ENCODE measurements around the gene TF. TPM values are rescaled to one million over a fixed set of nuclear protein-coding genes. Genes with fewer than 3 reads are reported as not detected.

The TF gene
- polyA plus RNA-seq, 3 donors, result 0.73 TPM; not detected in 2

GRCh38 chr3:133843634-133844033 lies 97.4 kb downstream of the TF start:
- H3K4me2 ChIP-seq (replicated peaks; ENCODE audit: extremely low read depth, low read length, poor library complexity, severe bottlenecking), result no peak overlapping the region
- H3K9ac ChIP-seq (ENCODE audit: insufficient read depth, low read length, poor library complexity, severe bottlenecking), result no peak overlapping the region
- no peaks in the 10 kb centered on the region for H3K9me3 ChIP-seq (replicated peaks in 1 of 2; ENCODE audit: control insufficient read depth in 1 of 2, insufficient read depth in 1 of 2, low read length in 2 of 2)
- H3K27me3 ChIP-seq (ENCODE audit: control insufficient read depth in 2 of 2, insufficient read depth in 2 of 2, low read length in 2 of 2), result no peaks in the 10 kb centered on the region
- H4K20me1 ChIP-seq (ENCODE audit: insufficient read depth, low read length), result no peaks in the 10 kb centered on the region
- no peaks in the 10 kb centered on the region for H3K36me3 Mint-ChIP-seq
- H3K4me3 ChIP-seq (replicated peaks in 1 of 3; ENCODE audit: low read depth in 2 of 3, low read length in 3 of 3), result no peak overlapping the region
- no peak overlapping the region for H3K27ac ChIP-seq (ENCODE audit: low read depth in 1 of 2, low read length in 2 of 2)
- no peaks in the 10 kb centered on the region for H3K79me2 ChIP-seq (ENCODE audit: insufficient read depth, low read length)
- H3K9me3 Mint-ChIP-seq, result peaks cover 0 to 7% (median 5%) of the 10 kb centered on the region in 7 donors
- H3K4me1 ChIP-seq (ENCODE audit: control insufficient read depth in 1 of 2, insufficient read depth in 2 of 2, low read length in 2 of 2), result no peaks in the 10 kb centered on the region
- no peaks in the 10 kb centered on the region for H3K4me1 Mint-ChIP-seq
- TF ChIP-seq, protein P1, sequence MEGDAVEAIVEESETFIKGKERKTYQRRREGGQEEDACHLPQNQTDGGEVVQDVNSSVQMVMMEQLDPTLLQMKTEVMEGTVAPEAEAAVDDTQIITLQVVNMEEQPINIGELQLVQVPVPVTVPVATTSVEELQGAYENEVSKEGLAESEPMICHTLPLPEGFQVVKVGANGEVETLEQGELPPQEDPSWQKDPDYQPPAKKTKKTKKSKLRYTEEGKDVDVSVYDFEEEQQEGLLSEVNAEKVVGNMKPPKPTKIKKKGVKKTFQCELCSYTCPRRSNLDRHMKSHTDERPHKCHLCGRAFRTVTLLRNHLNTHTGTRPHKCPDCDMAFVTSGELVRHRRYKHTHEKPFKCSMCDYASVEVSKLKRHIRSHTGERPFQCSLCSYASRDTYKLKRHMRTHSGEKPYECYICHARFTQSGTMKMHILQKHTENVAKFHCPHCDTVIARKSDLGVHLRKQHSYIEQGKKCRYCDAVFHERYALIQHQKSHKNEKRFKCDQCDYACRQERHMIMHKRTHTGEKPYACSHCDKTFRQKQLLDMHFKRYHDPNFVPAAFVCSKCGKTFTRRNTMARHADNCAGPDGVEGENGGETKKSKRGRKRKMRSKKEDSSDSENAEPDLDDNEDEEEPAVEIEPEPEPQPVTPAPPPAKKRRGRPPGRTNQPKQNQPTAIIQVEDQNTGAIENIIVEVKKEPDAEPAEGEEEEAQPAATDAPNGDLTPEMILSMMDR (IDR thresholded peaks at IDR 0.05), result no peak
- no CpG with 5 or more reads among the region's 7 CpGs for WGBS (ENCODE audit: insufficient coverage)
- no peak overlapping the region for H3K4me3 Mint-ChIP-seq
- peaks cover 2 to 8% (median 4%) of the 10 kb centered on the region in 3 donors for H3K27me3 Mint-ChIP-seq (ENCODE audit: low read depth in 3 of 3)
- H3K36me3 ChIP-seq (replicated peaks in 1 of 2; ENCODE audit: control insufficient read depth in 1 of 2, insufficient read depth in 2 of 2, low read length in 2 of 2), result no peaks in the 10 kb centered on the region
- DNase-seq, result no peak
- H2AFZ ChIP-seq (ENCODE audit: insufficient read depth, low read depth, low read length, poor library complexity, severe bottlenecking), result no peak overlapping the region
- H3K27ac Mint-ChIP-seq, result no peak overlapping the region
- intact Hi-C loops (cut with micrococcal nuclease), result no loop called here

DNA sequence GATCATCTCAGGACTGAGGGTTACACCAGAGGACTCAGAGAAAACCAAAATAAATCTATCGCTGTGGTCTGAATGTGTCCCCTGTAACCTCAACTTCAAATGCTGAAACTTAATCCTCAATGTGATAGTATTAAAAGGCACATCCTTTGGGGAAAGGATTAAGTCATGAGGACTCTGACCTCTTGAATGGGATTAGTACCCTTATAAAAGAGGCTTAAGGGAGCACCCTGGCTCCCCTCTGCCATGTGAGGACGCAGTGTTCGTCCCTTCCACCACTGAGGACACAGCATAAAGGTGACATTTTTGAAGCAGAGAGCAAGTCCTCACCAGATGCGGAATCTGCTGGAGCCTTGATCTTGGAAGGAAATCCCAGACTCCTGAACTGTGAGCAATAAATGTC lies 98.9 kb downstream of the TF start:
- Histone ChIP-seq H2AFZ (ENCODE audit: insufficient read depth, low read depth, low read length, poor library complexity, severe bottlenecking) (no peak overlapping the region), H3K27me3 (ENCODE audit: control insufficient read depth in 2 of 2, insufficient read depth in 2 of 2, low read length in 2 of 2) (no peaks in the 10 kb centered on the region), H4K20me1 (ENCODE audit: insufficient read depth, low read length) (no peaks in the 10 kb centered on the region), H3K9me3 (replicated peaks in 1 of 2; ENCODE audit: control insufficient read depth in 1 of 2, insufficient read depth in 1 of 2, low read length in 2 of 2) (no peaks in the 10 kb centered on the region), H3K9ac (ENCODE audit: insufficient read depth, low read length, poor library complexity, severe bottlenecking) (no peak overlapping the region), H3K4me3 (replicated peaks in 1 of 3; ENCODE audit: low read depth in 2 of 3, low read length in 3 of 3) (no peak overlapping the region), H3K36me3 (replicated peaks in 1 of 2; ENCODE audit: control insufficient read depth in 1 of 2, insufficient read depth in 2 of 2, low read length in 2 of 2) (no peaks in the 10 kb centered on the region), H3K79me2 (ENCODE audit: insufficient read depth, low read length) (no peaks in the 10 kb centered on the region), H3K4me2 (replicated peaks; ENCODE audit: extremely low read depth, low read length, poor library complexity, severe bottlenecking) (no peak overlapping the region), H3K27ac (ENCODE audit: low read depth in 1 of 2, low read length in 2 of 2) (no peak overlapping the region), H3K4me1 (ENCODE audit: control insufficient read depth in 1 of 2, insufficient read depth in 2 of 2, low read length in 2 of 2) (no peaks in the 10 kb centered on the region)
- DNase-seq, result no peak
- TF ChIP-seq, protein P1 (IDR thresholded peaks at IDR 0.05), result no peak
- Mint-ChIP-seq H3K4me1 (no peaks in the 10 kb centered on the region), H3K36me3 (no peaks in the 10 kb centered on the region), H3K27ac (no peak overlapping the region), H3K9me3 (peaks cover 0 to 11% (median 5%) of the 10 kb centered on the region in 7 donors), H3K4me3 (no peak overlapping the region), H3K27me3 (ENCODE audit: low read depth in 3 of 3) (peaks cover 2 to 8% (median 3%) of the 10 kb centered on the region in 3 donors)
- intact Hi-C loops (cut with micrococcal nuclease), result no loop called here
- 100% methylated on average over 1 of the region's 4 CpGs for WGBS (ENCODE audit: insufficient coverage)

Small RNA genes within 50 kb of the gene (small RNA-seq; reads per million reads assigned to genes)
- not detected for gene RNA5SP140 (ENCODE audit: insufficient read length, low read depth)

Other genes starting within 250 kb of the TF start
- 10 to 100 TPM; 30.0 to 80.1 (median 30.3) TPM for gene CDV3, start 172.7 kb upstream of the TF start, polyA plus RNA-seq
- 10 to 100 TPM in 1 of 3 donors, 1 to 10 TPM in 2; 4.9 to 24.3 (median 7.0) TPM for gene TOPBP1, start 84.5 kb upstream of the TF start, polyA plus RNA-seq
- gene SRPRB, start 59.4 kb downstream of the TF start, polyA plus RNA-seq, result 10 to 100 TPM in 2 of 3 donors, 1 to 10 TPM in 1; 6.1 to 30.6 (median 29.9) TPM
- under 1 TPM in 1 of 3 donors, not detected in 2; 0.46 TPM for gene RAB6B, start 149.5 kb downstream of the TF start, polyA plus RNA-seq

Data from CD14-positive monocyte (primary cell).